MG63 (cell line): ENCODE measurements around the gene CCL15. TPM values are rescaled to one million over a fixed set of nuclear protein-coding genes. Genes with fewer than 3 reads are reported as not detected.
"Not testable (repeated sequence)": the region's sequence is repeated elsewhere in the genome, so short reads cannot be mapped to it uniquely, and the experiment has no call there.

ENCODE experiments used
- DNase-seq: peaks from one replicate; pipeline ENCODE4 v3.0.0-alpha.2; 2020
- H3K27me3 ChIP-seq: fragments of 250-450 bp; sonication (Bioruptor Pico); 2 replicates; pipeline ENCODE4 v1.5.1; 2020; ENCODE audit warnings: mild to moderate bottlenecking, moderate library complexity
- H3K36me3 ChIP-seq: fragments of 250-450 bp; sonication (Bioruptor Pico); 2 replicates; pipeline ENCODE4 v1.5.1; 2020; ENCODE audit warnings: mild to moderate bottlenecking, moderate library complexity
- H3K4me3 ChIP-seq: fragments of 250-450 bp; sonication (Bioruptor Pico); 2 replicates; pipeline ENCODE4 v1.5.1; 2020; ENCODE audit warnings: mild to moderate bottlenecking, moderate library complexity
- H3K9me3 ChIP-seq: fragments of 250-450 bp; sonication (Bioruptor Pico); 2 replicates; pipeline ENCODE4 v1.5.1; 2020; ENCODE audit warnings: mild to moderate bottlenecking, moderate library complexity
- total RNA-seq: library from RNA; depleted of rRNA; stranded (reverse); fragments of >200 nt; shearing (Covaris generic); gene quantifications from 2 replicates; pipeline ENCODE4 v1.2.3, GENCODE V29; 2014; ENCODE audit warnings: low replicate concordance

Gene CCL15
- total RNA-seq, 1 experiment from 2014 or later: not detected

- Histone ChIP-seq H3K36me3 (no peaks in the 10 kb centered on the region), H3K4me3 (no peak overlapping the region), H3K9me3 (no peaks in the 10 kb centered on the region), H3K27me3 (no peaks in the 10 kb centered on the region)
- DNase-seq: no peak
Measured at GRCh38 chr17:36001862-36002603, 680 bp upstream of the CCL15 start.

- H3K36me3 ChIP-seq: no peaks in the 10 kb centered on the region
- H3K4me3 ChIP-seq: no peak overlapping the region
- H3K9me3 ChIP-seq: no peaks in the 10 kb centered on the region
- peaks cover 6% of the 10 kb centered on the region for H3K27me3 ChIP-seq
- DNase-seq: no peak
Measured at GRCh38 chr17:36000732-36001109, 632 bp downstream of the CCL15 start.

GRCh38 chr17:35998756-35999155 is 2.6 kb downstream of the CCL15 start:
- no peak for DNase-seq

GRCh38 chr17:35998018-35998545 is 3.3 kb downstream of the CCL15 start:
- peaks cover 6% of the 10 kb centered on the region for H3K27me3 ChIP-seq
- no peaks in the 10 kb centered on the region for H3K36me3 ChIP-seq
- no peak overlapping the region for H3K4me3 ChIP-seq
- H3K9me3 ChIP-seq: no peaks in the 10 kb centered on the region
- DNase-seq: no peak

More at GRCh38 chr17:35998756-35999155, 2.6 kb downstream of the CCL15 start:
- H3K27me3 ChIP-seq: peaks cover 6% of the 10 kb centered on the region
- no peak overlapping the region for H3K4me3 ChIP-seq
- H3K36me3 ChIP-seq: no peaks in the 10 kb centered on the region
- no peaks in the 10 kb centered on the region for H3K9me3 ChIP-seq

- H3K27me3 ChIP-seq, H3K36me3 ChIP-seq, H3K4me3 ChIP-seq, H3K9me3 ChIP-seq, DNase-seq: not testable (repeated sequence)
Measured at GRCh38 chr17:35995346-35995745, 6.0 kb downstream of the CCL15 start.

GRCh38 chr17:35991075-35991474 is 10.3 kb downstream of the CCL15 start:
- Histone ChIP-seq H3K36me3 (no peaks in the 10 kb centered on the region), H3K27me3 (no peaks in the 10 kb centered on the region), H3K9me3 (0 out of 2 replicates have a peak, but pooled peaks cover 2% of the 10 kb centered on the region), H3K4me3 (no peak overlapping the region)
- DNase-seq: no peak

GRCh38 chr17:35988164-35988563 is 13.2 kb downstream of the CCL15 start:
- H3K4me3 ChIP-seq: no peak overlapping the region
- DNase-seq: no peak

GRCh38 chr17:35986643-35987042 is 14.7 kb downstream of the CCL15 start, which contains the start of gene CCL14:
Gene CCL14 (minus strand): TSS chr17:35986729. CDS start chr17:35986649, 80 bp downstream.
- 0 out of 2 replicates have a peak, but pooled peaks cover 2% of the 10 kb centered on the region for H3K9me3 ChIP-seq
- no peak for DNase-seq

More at GRCh38 chr17:35988164-35988563, 13.2 kb downstream of the CCL15 start:
- Histone ChIP-seq H3K27me3 (no peaks in the 10 kb centered on the region), H3K36me3 (no peaks in the 10 kb centered on the region), H3K9me3 (0 out of 2 replicates have a peak, but pooled peaks cover 2% of the 10 kb centered on the region)

GRCh38 chr17:35984140-35984539 is 17.2 kb downstream of the CCL15 start:
- Histone ChIP-seq H3K4me3 (no peak overlapping the region), H3K27me3 (no peaks in the 10 kb centered on the region), H3K9me3 (0 out of 2 replicates have a peak, but pooled peaks cover 2% of the 10 kb centered on the region), H3K36me3 (no peaks in the 10 kb centered on the region)
- DNase-seq: no peak

More at GRCh38 chr17:35986643-35987042, 14.7 kb downstream of the CCL15 start, which contains the start of gene CCL14:
- H3K4me3 ChIP-seq: no peak within 1 kb of the TSS
- no peaks in the 10 kb centered on the region for H3K27me3 ChIP-seq
- H3K36me3 ChIP-seq: no peaks in the 10 kb centered on the region

- H3K9me3 ChIP-seq: no peaks in the 10 kb centered on the region
Measured at GRCh38 chr17:35982409-35983191, 18.8 kb downstream of the CCL15 start.

GRCh38 chr17:35981908-35982330 is 19.4 kb downstream of the CCL15 start:
- Histone ChIP-seq H3K4me3 (no peak overlapping the region), H3K27me3 (no peaks in the 10 kb centered on the region), H3K9me3 (no peaks in the 10 kb centered on the region), H3K36me3 (no peaks in the 10 kb centered on the region)
- DNase-seq: no peak

More at GRCh38 chr17:35982409-35983191, 18.8 kb downstream of the CCL15 start:
- H3K36me3 ChIP-seq: no peaks in the 10 kb centered on the region
- no peaks in the 10 kb centered on the region for H3K27me3 ChIP-seq
- no peak for DNase-seq
- H3K4me3 ChIP-seq: no peak overlapping the region

GRCh38 chr17:35981246-35981645 is 20.1 kb downstream of the CCL15 start, which contains the start of gene CCL16:
Gene CCL16 (minus strand): TSS chr17:35981497. CDS start chr17:35981420, 77 bp downstream.
- Histone ChIP-seq H3K4me3 (no peak within 1 kb of the TSS), H3K36me3 (no peaks in the 10 kb centered on the region), H3K9me3 (no peaks in the 10 kb centered on the region), H3K27me3 (no peaks in the 10 kb centered on the region)
- DNase-seq: no peak

GRCh38 chr17:35978346-35978745 is 23.0 kb downstream of the CCL15 start:
- H3K27me3 ChIP-seq: no peaks in the 10 kb centered on the region
- no peaks in the 10 kb centered on the region for H3K36me3 ChIP-seq
- H3K9me3 ChIP-seq: no peaks in the 10 kb centered on the region
- no peak overlapping the region for H3K4me3 ChIP-seq
- DNase-seq: peak; percentile 51

GRCh38 chr17:35977509-35977908 is 23.8 kb downstream of the CCL15 start:
- no peaks in the 10 kb centered on the region for H3K36me3 ChIP-seq
- H3K9me3 ChIP-seq: no peaks in the 10 kb centered on the region
- H3K27me3 ChIP-seq: no peaks in the 10 kb centered on the region
- H3K4me3 ChIP-seq: no peak overlapping the region
- DNase-seq: no peak

GRCh38 chr17:35973333-35974260 is 27.8 kb downstream of the CCL15 start:
- peak; percentile 77 for DNase-seq
- no peaks in the 10 kb centered on the region for H3K27me3 ChIP-seq

GRCh38 chr17:35972945-35973332 is 28.4 kb downstream of the CCL15 start:
- H3K9me3 ChIP-seq: no peaks in the 10 kb centered on the region
- H3K4me3 ChIP-seq: no peak overlapping the region
- DNase-seq: no peak
- H3K27me3 ChIP-seq: no peaks in the 10 kb centered on the region
- no peaks in the 10 kb centered on the region for H3K36me3 ChIP-seq

More at GRCh38 chr17:35973333-35974260, 27.8 kb downstream of the CCL15 start:
- no peaks in the 10 kb centered on the region for H3K36me3 ChIP-seq
- no peak overlapping the region for H3K4me3 ChIP-seq
- H3K9me3 ChIP-seq: no peaks in the 10 kb centered on the region
